DND-41 (cell line): Measurements from ENCODE around the gene OPHN1.

Source experiments
- ATAC-seq: fragments of 200-7000 bp; cut with Tn5 transposase; 3 replicates; pipeline ENCODE4 v1.9.1; 2021; ENCODE audit warnings: low read depth; ENCODE audit not compliant: insufficient read depth
- DNase-seq: peaks from one replicate; pipeline ENCODE4 v3.0.0-alpha.2; 2020
- H2AFZ ChIP-seq: 2 replicates; pipeline ENCODE4 v1.6.0; 2012; ENCODE audit warnings: low read depth, low read length
- H3K27ac ChIP-seq: 2 replicates; pipeline ENCODE4 v1.5.1; 2012; ENCODE audit warnings: low read length, inconsistent platforms
- H3K27me3 ChIP-seq: fragments of 200-600 bp; sonication (generic); 2 replicates; pipeline ENCODE4 v1.6.0; 2012; ENCODE audit warnings: low read length, mild to moderate bottlenecking, inconsistent platforms; ENCODE audit not compliant: insufficient read depth, poor library complexity
- H3K36me3 ChIP-seq: 2 replicates; pipeline ENCODE4 v1.5.1; 2012; ENCODE audit warnings: low read length, inconsistent platforms; ENCODE audit not compliant: insufficient read depth
- H3K4me1 ChIP-seq: 2 replicates; pipeline ENCODE4 v1.5.1; 2012; ENCODE audit warnings: mild to moderate bottlenecking, low read length; ENCODE audit not compliant: insufficient read depth
- H3K4me2 ChIP-seq: 2 replicates; pipeline ENCODE4 v1.6.0; 2012; ENCODE audit warnings: mild to moderate bottlenecking, moderate library complexity, low read length, inconsistent platforms; ENCODE audit not compliant: insufficient read depth
- H3K4me3 ChIP-seq, 2 experiments: fragments of 200-600 bp in 1 of 2; shearing (Covaris generic) in 1 of 2; 2 replicates each; pipeline ENCODE4 v1.5.1; 2012 to 2016; ENCODE audit warnings: inconsistent platforms in 2 of 2, low read length in 2 of 2, mild to moderate bottlenecking in 2 of 2, low read depth in 1 of 2, moderate library complexity in 1 of 2
- H3K79me2 ChIP-seq: 2 replicates; pipeline ENCODE4 v1.6.0; 2012; ENCODE audit warnings: low read length, inconsistent platforms; ENCODE audit not compliant: insufficient read depth
- H3K9ac ChIP-seq: 2 replicates; pipeline ENCODE4 v1.6.0; 2012; ENCODE audit warnings: low read depth, mild to moderate bottlenecking, inconsistent platforms, low read length, moderate library complexity
- H3K9me3 ChIP-seq: 2 replicates; pipeline ENCODE4 v1.5.1; 2012; ENCODE audit warnings: low read length, moderate library complexity, mild to moderate bottlenecking, inconsistent platforms; ENCODE audit not compliant: insufficient read depth, severe bottlenecking
- H4K20me1 ChIP-seq: 2 replicates; pipeline ENCODE4 v1.6.0; 2012; ENCODE audit warnings: low read length; ENCODE audit not compliant: insufficient read depth
- EZH2 ChIP-seq: IDR thresholded peaks from 3 replicates; pipeline ENCODE4 v1.6.1; 2012; ENCODE audit warnings: borderline replicate concordance, low read depth, mild to moderate bottlenecking, moderate library complexity, low read length, inconsistent platforms; ENCODE audit not compliant: severe bottlenecking
- TF ChIP-seq, protein P1 (sequence below): IDR thresholded peaks from 2 replicates; pipeline ENCODE4 v1.5.1; 2012; ENCODE audit warnings: borderline replicate concordance, low read length, moderate library complexity, mild to moderate bottlenecking; ENCODE audit not compliant: poor library complexity, severe bottlenecking; ENCODE audit errors: extremely low read depth

The OPHN1 gene

DNA sequence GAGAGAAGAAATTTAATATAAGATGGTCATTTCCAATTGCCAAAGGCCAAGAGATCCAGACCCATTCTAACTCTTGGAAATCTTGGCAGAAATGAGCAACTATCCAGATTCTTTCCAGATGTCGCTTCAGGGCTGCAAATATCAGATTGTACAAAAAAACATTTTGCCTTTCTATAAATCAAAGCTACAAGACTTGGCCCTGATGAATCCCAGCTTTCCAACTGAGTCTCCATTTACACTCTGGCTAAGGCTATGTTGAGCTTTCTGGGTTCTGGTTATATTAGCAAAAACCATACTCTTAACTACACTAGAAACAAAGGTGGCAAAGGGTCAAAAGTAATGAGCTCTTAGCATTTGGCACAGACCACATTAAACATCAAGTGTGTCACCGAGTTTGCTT is 345.8 kb downstream of the OPHN1 start:
- no peaks in the 10 kb centered on the region for H4K20me1 ChIP-seq
- TF ChIP-seq, protein P1, sequence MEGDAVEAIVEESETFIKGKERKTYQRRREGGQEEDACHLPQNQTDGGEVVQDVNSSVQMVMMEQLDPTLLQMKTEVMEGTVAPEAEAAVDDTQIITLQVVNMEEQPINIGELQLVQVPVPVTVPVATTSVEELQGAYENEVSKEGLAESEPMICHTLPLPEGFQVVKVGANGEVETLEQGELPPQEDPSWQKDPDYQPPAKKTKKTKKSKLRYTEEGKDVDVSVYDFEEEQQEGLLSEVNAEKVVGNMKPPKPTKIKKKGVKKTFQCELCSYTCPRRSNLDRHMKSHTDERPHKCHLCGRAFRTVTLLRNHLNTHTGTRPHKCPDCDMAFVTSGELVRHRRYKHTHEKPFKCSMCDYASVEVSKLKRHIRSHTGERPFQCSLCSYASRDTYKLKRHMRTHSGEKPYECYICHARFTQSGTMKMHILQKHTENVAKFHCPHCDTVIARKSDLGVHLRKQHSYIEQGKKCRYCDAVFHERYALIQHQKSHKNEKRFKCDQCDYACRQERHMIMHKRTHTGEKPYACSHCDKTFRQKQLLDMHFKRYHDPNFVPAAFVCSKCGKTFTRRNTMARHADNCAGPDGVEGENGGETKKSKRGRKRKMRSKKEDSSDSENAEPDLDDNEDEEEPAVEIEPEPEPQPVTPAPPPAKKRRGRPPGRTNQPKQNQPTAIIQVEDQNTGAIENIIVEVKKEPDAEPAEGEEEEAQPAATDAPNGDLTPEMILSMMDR: no peak
- TF ChIP-seq EZH2: no peak
- ATAC-seq (no peak), DNase-seq (no peak)
- no peak overlapping the region for H3K4me3 ChIP-seq
- H2AFZ ChIP-seq: no peak overlapping the region
- H3K27ac ChIP-seq: no peak overlapping the region
- no peaks in the 10 kb centered on the region for H3K27me3 ChIP-seq
- H3K4me1 ChIP-seq: no peaks in the 10 kb centered on the region
- H3K9me3 ChIP-seq: no peaks in the 10 kb centered on the region
- no peaks in the 10 kb centered on the region for H3K79me2 ChIP-seq
- H3K36me3 ChIP-seq: no peaks in the 10 kb centered on the region
- H3K9ac ChIP-seq: no peak overlapping the region
- no peak overlapping the region for H3K4me2 ChIP-seq

DNA sequence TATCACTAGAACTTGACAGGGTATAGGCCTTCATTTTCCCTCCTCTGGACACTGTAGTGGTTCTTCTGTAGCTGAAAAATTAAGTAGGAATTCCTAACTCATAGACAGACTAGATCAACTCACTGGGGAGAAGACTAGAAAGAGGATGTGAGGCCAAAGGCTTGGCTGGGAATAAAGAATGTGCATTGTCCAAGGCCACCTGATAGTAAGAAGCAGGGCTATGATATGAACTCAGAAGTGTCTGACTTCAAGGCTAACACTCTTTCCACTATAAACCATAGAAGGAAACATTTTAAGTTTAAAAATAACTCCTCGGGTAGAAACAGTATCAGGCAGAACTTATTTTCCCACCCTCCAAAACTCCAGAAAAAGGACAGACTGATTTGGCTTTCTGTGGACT is 346.6 kb downstream of the OPHN1 start:
- no peaks in the 10 kb centered on the region for H3K79me2 ChIP-seq
- DNase-seq: no peak

DNA sequence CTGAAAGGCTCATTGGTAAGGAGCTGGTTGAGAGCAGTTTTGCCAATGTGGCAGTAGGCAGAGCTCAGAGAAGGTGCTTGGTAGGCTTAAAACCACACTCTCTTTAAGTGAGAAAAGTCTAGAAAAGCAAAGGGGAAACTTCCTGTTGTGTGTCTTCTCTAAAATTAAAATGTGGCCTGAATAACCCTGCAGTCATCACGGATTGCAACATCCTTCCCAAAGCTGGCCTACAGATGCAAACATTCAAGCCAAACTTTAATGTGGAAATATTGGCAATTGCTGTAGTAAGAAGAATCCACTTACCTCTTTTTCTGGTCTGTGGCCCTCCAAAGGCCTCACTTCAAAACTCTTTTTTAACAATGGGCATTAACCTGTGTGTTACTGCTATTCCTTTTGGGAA is 348.5 kb downstream of the OPHN1 start:
- H3K4me1 ChIP-seq: no peaks in the 10 kb centered on the region
- no peak overlapping the region for H3K9ac ChIP-seq
- no peak overlapping the region for H2AFZ ChIP-seq
- no peaks in the 10 kb centered on the region for H3K79me2 ChIP-seq
- H3K27ac ChIP-seq: no peak overlapping the region
- no peak overlapping the region for H3K4me2 ChIP-seq
- no peaks in the 10 kb centered on the region for H3K36me3 ChIP-seq
- H3K4me3 ChIP-seq: no peak overlapping the region
- H4K20me1 ChIP-seq: no peaks in the 10 kb centered on the region
- no peak for DNase-seq
- no peak for ATAC-seq
- H3K9me3 ChIP-seq: no peaks in the 10 kb centered on the region
- H3K27me3 ChIP-seq: no peaks in the 10 kb centered on the region
- TF ChIP-seq, protein P1: no peak
- TF ChIP-seq EZH2: no peak

More for the DNA sequence above, 346.6 kb downstream of the OPHN1 start:
- Histone ChIP-seq H3K9me3 (no peaks in the 10 kb centered on the region), H3K4me1 (no peaks in the 10 kb centered on the region), H3K4me3 (no peak overlapping the region), H4K20me1 (no peaks in the 10 kb centered on the region), H3K9ac (no peak overlapping the region), H2AFZ (no peak overlapping the region), H3K4me2 (no peak overlapping the region), H3K27ac (no peak overlapping the region), H3K36me3 (no peaks in the 10 kb centered on the region), H3K27me3 (no peaks in the 10 kb centered on the region)
- ATAC-seq: no peak
- no peak for TF ChIP-seq EZH2
- TF ChIP-seq, protein P1: no peak

DNA sequence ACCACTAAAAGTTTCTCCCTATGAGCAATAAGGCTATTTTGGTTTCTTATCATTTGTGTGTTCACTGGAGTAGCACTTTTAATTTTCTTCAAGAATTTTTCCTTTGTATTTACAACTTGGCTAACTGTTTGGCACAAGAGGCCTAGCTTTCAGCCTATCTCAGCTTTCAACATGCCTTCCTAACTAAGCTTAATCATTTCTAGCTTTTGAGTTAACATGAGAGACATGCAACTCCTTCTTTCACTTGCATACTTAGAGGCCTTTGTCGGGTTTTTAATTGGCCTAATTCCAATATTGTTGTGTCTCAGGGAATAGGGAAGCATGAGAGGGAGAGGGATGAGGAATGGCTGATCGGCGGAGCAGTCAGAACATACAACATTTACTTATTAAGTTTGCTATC is 349.8 kb downstream of the OPHN1 start:
- Histone ChIP-seq H2AFZ (no peak overlapping the region), H3K4me2 (no peak overlapping the region), H3K79me2 (no peaks in the 10 kb centered on the region), H4K20me1 (no peaks in the 10 kb centered on the region), H3K36me3 (no peaks in the 10 kb centered on the region), H3K4me1 (no peaks in the 10 kb centered on the region), H3K9me3 (no peaks in the 10 kb centered on the region), H3K9ac (no peak overlapping the region), H3K27ac (no peak overlapping the region), H3K27me3 (no peaks in the 10 kb centered on the region), H3K4me3 (no peak overlapping the region)
- DNase-seq: no peak
- TF ChIP-seq EZH2: no peak
- TF ChIP-seq, protein P1: no peak
- ATAC-seq: no peak
